K562 (cell line): Measurements from ENCODE around the gene TMEM126A. TPM values are rescaled to one million over a fixed set of nuclear protein-coding genes. Genes with fewer than 3 reads are reported as not detected.

Source experiments
- ATAC-seq: fragments of 200-7000 bp; cut with Tn5 transposase; 3 replicates; pipeline ENCODE4 v1.9.1; 2020; ENCODE audit warnings: moderate library complexity
- BruUV-seq: library from RNA; stranded (reverse); fragments of 400-500 nt; replicated peaks from 2 replicates; lab custom pipeline; 2021; lab: Mats Ljungman, UMichigan
- CTCF ChIA-PET: fragments of 300-600 bp; formaldehyde crosslinking; extraction: SDS; loops from one replicate; lab custom pipeline; 2021; ENCODE audit warnings: low intra/inter-chr PET ratio; lab: Yijun Ruan, JAX
- POLR2A ChIA-PET: fragments of 300-600, 350-650 bp; sonication (Branson Sonifier 250); formaldehyde crosslinking; extraction: SDS; loops from one replicate; lab custom pipeline; 2021; ENCODE audit warnings: antibody characterized with exemption, inconsistent platforms; lab: Yijun Ruan, JAX
- DNase-seq, 4 experiments: peaks; one replicate each; pipeline versions ENCODE4 v3.0.0 to v3.0.0-alpha.2; 2011 to 2018; ENCODE audit warnings: low spot score in 3 of 4, mixed read lengths in 3 of 4; ENCODE audit errors: extremely low read depth in 1 of 4
- FAIRE-seq: peaks from 2 replicates; lab custom pipeline; 2011; peaks lifted over from hg19 to GRCh38; lab: Jason Lieb, UNC
- H2AFZ ChIP-seq: 2 replicates; pipeline ENCODE4 v1.6.0; 2011; ENCODE audit warnings: low read depth, low read length, control low read depth, inconsistent platforms
- H3K27ac ChIP-seq: fragments of 200-600 bp; 3 replicates; pipeline ENCODE4 v1.8.0; 2011; ENCODE audit warnings: low read depth, mild to moderate bottlenecking, control low read depth, inconsistent platforms, low read length, moderate library complexity, mixed read lengths; ENCODE audit errors: extremely low read depth
- H3K27me3 ChIP-seq, 2 experiments: fragments of 300-600 bp in 1 of 2; 2 replicates in 1 of 2; 3 replicates in 1 of 2; pipeline versions ENCODE4 v1.6.0 to v1.8.0; 2011; ENCODE audit warnings: inconsistent platforms in 2 of 2, low read length in 2 of 2, mild to moderate bottlenecking in 1 of 2, mixed read lengths in 1 of 2, moderate library complexity in 1 of 2; ENCODE audit not compliant: control insufficient read depth in 2 of 2, insufficient read depth in 2 of 2
- H3K36me3 ChIP-seq: fragments of 300-600 bp; 3 replicates; pipeline ENCODE4 v1.8.0; 2011; ENCODE audit warnings: mild to moderate bottlenecking, low read length, inconsistent platforms; ENCODE audit not compliant: control insufficient read depth, insufficient read depth
- H3K4me1 ChIP-seq, 2 experiments: fragments of 200-600 bp in 1 of 2; replicated peaks in 1 of 2; 2 replicates in 1 of 2; 3 replicates in 1 of 2; pipeline versions ENCODE4 v1.5.1 to v1.8.0; 2011; ENCODE audit warnings: inconsistent platforms in 2 of 2, low read length in 2 of 2, mild to moderate bottlenecking in 1 of 2, mixed read lengths in 1 of 2, moderate library complexity in 1 of 2; ENCODE audit not compliant: control insufficient read depth in 2 of 2, insufficient read depth in 2 of 2
- H3K4me2 ChIP-seq: 2 replicates; pipeline ENCODE4 v1.6.1; 2011; ENCODE audit warnings: low read length, control low read depth, inconsistent platforms, mixed read lengths; ENCODE audit not compliant: insufficient read depth
- H3K4me3 ChIP-seq: fragments of 200-600 bp; sonication (generic), shearing (Covaris generic); 2 replicates; pipeline ENCODE4 v1.5.1; 2016; ENCODE audit warnings: control low read depth, inconsistent platforms
- H3K79me2 ChIP-seq: fragments of 200-600 bp; 3 replicates; pipeline ENCODE4 v1.8.0; 2011; ENCODE audit warnings: low read length, inconsistent platforms; ENCODE audit not compliant: control insufficient read depth, insufficient read depth
- H3K9ac ChIP-seq, 2 experiments: 2 replicates each; pipeline versions ENCODE4 v1.6.0 to v1.6.1; 2011; ENCODE audit warnings: low read depth in 2 of 2, low read length in 2 of 2, control low read depth in 1 of 2, inconsistent platforms in 1 of 2, mild to moderate bottlenecking in 1 of 2, mixed read lengths in 1 of 2; ENCODE audit not compliant: insufficient read depth in 1 of 2
- H3K9me1 ChIP-seq: one replicate; pipeline ENCODE4 v1.6.0; 2011; ENCODE audit warnings: inconsistent platforms, mild to moderate bottlenecking, low read length, moderate library complexity; ENCODE audit not compliant: control insufficient read depth, insufficient read depth
- H3K9me3 ChIP-seq: replicated peaks from 2 replicates; pipeline ENCODE4 v1.5.1; 2011; ENCODE audit warnings: low read depth, low read length, inconsistent platforms; ENCODE audit not compliant: control insufficient read depth, insufficient read depth
- H4K20me1 ChIP-seq: replicated peaks from 2 replicates; pipeline ENCODE4 v1.6.1; 2011; ENCODE audit warnings: low read length, inconsistent platforms, mixed read lengths; ENCODE audit not compliant: control insufficient read depth, insufficient read depth
- MEF2A ChIP-seq: IDR thresholded peaks from 2 replicates; pipeline ENCODE4 v1.6.1; 2011; ENCODE audit warnings: low read depth, mild to moderate bottlenecking, low read length, moderate library complexity; ENCODE audit not compliant: control insufficient read depth
- MIER1 ChIP-seq: fragments of 450-650 bp; IDR thresholded peaks from 2 replicates; pipeline ENCODE4 v1.6.1; 2016; ENCODE audit warnings: antibody characterized with exemption, mild to moderate bottlenecking, low read depth
- RBM25 ChIP-seq: fragments of 200-400 bp; formaldehyde crosslinking; IDR thresholded peaks from 2 replicates; pipeline ENCODE4 v1.6.1; 2018; ENCODE audit warnings: low read length, low read depth, moderate library complexity; ENCODE audit not compliant: severe bottlenecking
- SIN3A ChIP-seq, 2 experiments: fragments of 150-350 bp in 1 of 2; IDR thresholded peaks; 2 replicates each; pipeline ENCODE4 v1.6.1; 2011 to 2016; ENCODE audit warnings: borderline replicate concordance in 2 of 2, low read depth in 2 of 2, low read length in 2 of 2, mild to moderate bottlenecking in 2 of 2, moderate library complexity in 2 of 2; ENCODE audit not compliant: control insufficient read depth in 1 of 2
- THRA ChIP-seq: fragments of 450-650 bp; IDR thresholded peaks from 2 replicates; pipeline ENCODE4 v1.6.1; 2017; ENCODE audit warnings: mild to moderate bottlenecking, moderate library complexity
- ZBTB40 ChIP-seq, 2 experiments: fragments of 450-650 bp in 1 of 2; sonication (generic) in 1 of 2; formaldehyde crosslinking in 1 of 2; IDR thresholded peaks; 2 replicates each; pipeline versions ENCODE4 v1.7.1 to v1.9.0; 2016 to 2022; ENCODE audit warnings: inconsistent platforms in 1 of 2, mild to moderate bottlenecking in 1 of 2, missing genetic modification reagents in 1 of 2
- ZNF655 ChIP-seq: fragments of 250-450 bp; sonication (Bioruptor Pico); IDR thresholded peaks from 2 replicates; pipeline ENCODE4 v1.5.0; 2021
- WGBS: fragments of 100-300 bp; shearing (Covaris generic); methylation state at CpG from one replicate; pipeline ENCODE4 v1.1.6; 2016; ENCODE audit warnings: low coverage, mixed read lengths; ENCODE audit not compliant: insufficient coverage; ENCODE audit errors: missing lambda C conversion rate; 5-methylcytosine and 5-hydroxymethylcytosine counted together
- in situ Hi-C: fragments of 300-500 bp; cut with MboI; formaldehyde crosslinking; loops from 4 replicates; pipeline ENCODE4 v1.15.0; 2018; ENCODE audit warnings: inconsistent platforms, mixed read lengths
- intact Hi-C: fragments of 100-400 bp; cut with micrococcal nuclease; formaldehyde crosslinking; loops from 2 replicates; pipeline ENCODE4 v1.14.2; 2022
- polyA plus RNA-seq, 8 experiments: library from polyadenylated mRNA; depleted of rRNA in 4 of 8; stranded (reverse) in 5 of 8; unstranded in 3 of 8; fragments of >200 nt; fragmentation: Nextera tagmentation in 2 of 8; fragmentation: Illumina TruSeq in 1 of 8; extraction: Ambion mirVana in 2 of 8; extraction: Trizol in 1 of 8; gene quantifications; 2 replicates each; pipeline versions ENCODE4 v1.2.1 to v1.2.3, GENCODE V29; 2011 to 2014; ENCODE audit warnings: inconsistent platforms in 1 of 8, missing spikeins in 1 of 8
- total RNA-seq, 7 experiments: library from RNA; depleted of rRNA in 6 of 7; stranded (reverse); fragments of >200 nt in 6 of 7; fragmentation: Illumina TruSeq in 2 of 7; extraction: Trizol in 2 of 7; gene quantifications; 2 replicates each; pipeline versions ENCODE4 v1.2.1 to v1.2.3, GENCODE V29; 2011 to 2021; ENCODE audit warnings: low replicate concordance in 1 of 7

Gene TMEM126A
- total and polyA plus RNA-seq, 9 of the 15 experiments (the other 6 are each of a cell fraction or from before 2014, with no cell fraction given), result 19.3 to 154 (median 56.3) TPM

- peak overlapping the region; percentile 95 for H3K4me2 ChIP-seq
- WGBS, result under 1% methylated on average over 10 of the region's 10 CpGs
- ChIA-PET POLR2A (interaction anchor here (10.1 kb wide), 1 partner anchor 12 kb away, joined by 145 read pairs; the partner anchor contains the start of gene TMEM126A), CTCF (interaction anchor here (0.8 kb wide), 1 partner anchor 68 kb away, joined by 4 read pairs; no protein-coding TSS in a partner anchor)
- ATAC-seq, result peak; percentile 24
- no peaks in the 10 kb centered on the region for H3K9me3 ChIP-seq
- in situ Hi-C loops, result no loop called here
- H3K36me3 ChIP-seq, result peaks cover 49% of the 10 kb centered on the region
- H3K9ac ChIP-seq, result peak overlapping the region; percentile 98
- peak overlapping the region; percentile 94 for H3K4me3 ChIP-seq
- peak overlapping the region; percentile 98 for H3K27ac ChIP-seq
- peaks cover 16% of the 10 kb centered on the region for H4K20me1 ChIP-seq
- H3K4me1 ChIP-seq, result peaks cover 14% of the 10 kb centered on the region in 2 experiments; a peak in 3 of 5 replicates
- TSS peak; percentile 42 for BruUV-seq
- intact Hi-C loops, result loop anchor here (2.0 to 10.0 kb wide), 5 partner anchors 14 to 582 kb away; partner anchors contain the start of genes EED and PICALM
- peak; percentile 29 for FAIRE-seq
- H2AFZ ChIP-seq, result no peak overlapping the region
- no peaks in the 10 kb centered on the region for H3K9me1 ChIP-seq
- no peaks in the 10 kb centered on the region for H3K27me3 ChIP-seq
- H3K79me2 ChIP-seq, result peaks cover 67% of the 10 kb centered on the region
- no peak for DNase-seq
- TF ChIP-seq RBM25, result peak; percentile 26
- TF ChIP-seq ZBTB40 (IDR thresholded peaks at IDR 0.05), result 0 out of 2 replicates have a peak, but pooled peaks have one; percentile 20
- no peak for TF ChIP-seq ZBTB40 (CRISPR knock-in tag; IDR thresholded peaks at IDR 0.05)
- no peak for TF ChIP-seq ZNF655 (CRISPR knock-in tag)
- TF ChIP-seq THRA, result 0 out of 2 replicates have a peak, but pooled peaks have one; percentile 20
- TF ChIP-seq SIN3A (IDR thresholded peaks at IDR 0.05; ENCODE audit: borderline replicate concordance in 2 of 2, control insufficient read depth in 1 of 2, low read depth in 2 of 2, low read length in 2 of 2), result peak in 1 of 2 experiments; percentile 37; a peak in 2 of 4 replicates
- 0 out of 2 replicates have a peak, but pooled peaks have one; percentile 19 for TF ChIP-seq MEF2A
- TF ChIP-seq MIER1, result peak; percentile 76
These were observed 15.4 kb downstream of the TMEM126A start for GRCh38 chr11:85663080-85663752.
